Hematopoietic multipotent progenitor cell treated with erythropoietin and hydrocortisone succinate and interleukin-3 and kit ligand, for 17 days (in vitro differentiated cells): ENCODE measurements around the gene CAMKMT.

ENCODE experiments used
- DNase-seq: peaks from one replicate; pipeline ENCODE4 v3.0.0-alpha.2; 2015; ENCODE audit warnings: low spot score

CAMKMT gene

GRCh38 chr2:44444881-44445280 is 83.1 kb downstream of the CAMKMT start:
- no peak for DNase-seq

GRCh38 chr2:44448860-44449527 is 87.2 kb downstream of the CAMKMT start:
- DNase-seq: no peak

GRCh38 chr2:44450082-44450481 is 88.3 kb downstream of the CAMKMT start:
- no peak for DNase-seq

- no peak for DNase-seq
These were observed 89.1 kb downstream of the CAMKMT start for GRCh38 chr2:44450806-44451205.

- DNase-seq: no peak
These were observed 90.4 kb downstream of the CAMKMT start for GRCh38 chr2:44452069-44452583.

GRCh38 chr2:44453259-44453658 is 91.5 kb downstream of the CAMKMT start:
- no peak for DNase-seq

- DNase-seq: no peak
These were observed 94.1 kb downstream of the CAMKMT start for GRCh38 chr2:44455877-44456276.

GRCh38 chr2:44456946-44457345 is 95.2 kb downstream of the CAMKMT start:
- DNase-seq: no peak

GRCh38 chr2:44459739-44460138 is 98.0 kb downstream of the CAMKMT start:
- no peak for DNase-seq

GRCh38 chr2:44462934-44463849 is 101.4 kb downstream of the CAMKMT start:
- no peak for DNase-seq

- no peak for DNase-seq
These were observed 102.7 kb downstream of the CAMKMT start for GRCh38 chr2:44464437-44464836.

GRCh38 chr2:44470151-44470550 is 108.4 kb downstream of the CAMKMT start:
- no peak for DNase-seq

GRCh38 chr2:44477657-44478414 is 116.1 kb downstream of the CAMKMT start:
- DNase-seq: no peak

GRCh38 chr2:44479127-44479887 is 117.6 kb downstream of the CAMKMT start:
- DNase-seq: peak; percentile 76

- no peak for DNase-seq
These were observed 118.3 kb downstream of the CAMKMT start for GRCh38 chr2:44480068-44480467.

GRCh38 chr2:44487052-44487451 is 125.3 kb downstream of the CAMKMT start:
- no peak for DNase-seq

GRCh38 chr2:44490726-44491125 is 129.0 kb downstream of the CAMKMT start:
- DNase-seq: no peak

GRCh38 chr2:44494006-44494405 is 132.3 kb downstream of the CAMKMT start:
- no peak for DNase-seq

GRCh38 chr2:44495035-44495434 is 133.3 kb downstream of the CAMKMT start:
- no peak for DNase-seq

- no peak for DNase-seq
These were observed 133.8 kb downstream of the CAMKMT start for GRCh38 chr2:44495544-44495943.

GRCh38 chr2:44496130-44496529 is 134.4 kb downstream of the CAMKMT start:
- DNase-seq: no peak

- DNase-seq: no peak
These were observed 136.8 kb downstream of the CAMKMT start for GRCh38 chr2:44498551-44498950.
